Endothelial cell of umbilical vein (primary cell): ENCODE results near the gene ARRDC1. TPM values are rescaled to one million over a fixed set of nuclear protein-coding genes. Genes with fewer than 3 reads are reported as not detected.

Experiments
- BruUV-seq: library from RNA; stranded (reverse); fragments of 400-500 nt; replicated peaks from 2 replicates; lab custom pipeline; 2021; lab: Mats Ljungman, UMichigan
- CTCF ChIA-PET: fragments of 300-600, 350-600 bp; sonication (Branson Sonifier 250); formaldehyde crosslinking; loops from one replicate; lab custom pipeline; 2021; ENCODE audit warnings: antibody characterized with exemption, inconsistent platforms; lab: Charles Lee
- POLR2A ChIA-PET: fragments of 300-600, 350-600 bp; sonication (Branson Sonifier 250); formaldehyde crosslinking; loops from one replicate; lab custom pipeline; 2021; ENCODE audit warnings: antibody characterized with exemption, inconsistent platforms; lab: Charles Lee
- DNase-seq: peaks from one replicate; pipeline ENCODE4 v3.0.0-alpha.2; 2011; ENCODE audit warnings: low read depth, low spot score
- FAIRE-seq: peaks from 2 replicates; lab custom pipeline; 2011; peaks lifted over from hg19 to GRCh38; lab: Jason Lieb, UNC
- H2AFZ ChIP-seq: 2 replicates; pipeline ENCODE4 v1.6.0; 2012; ENCODE audit warnings: low read depth, low read length, control low read depth, inconsistent platforms
- H3K27ac ChIP-seq: 2 replicates; pipeline ENCODE4 v1.5.1; 2011; ENCODE audit warnings: low read depth, mild to moderate bottlenecking, control low read depth, low read length, moderate library complexity; ENCODE audit not compliant: insufficient read depth
- H3K27me3 ChIP-seq, 2 experiments: 2 replicates each; pipeline versions ENCODE4 v1.6.0 to v1.6.1; 2011; ENCODE audit warnings: low read length in 2 of 2, mixed read lengths in 1 of 2; ENCODE audit not compliant: control insufficient read depth in 2 of 2, insufficient read depth in 2 of 2
- H3K36me3 ChIP-seq, 2 experiments: 2 replicates in 1 of 2; 3 replicates in 1 of 2; pipeline ENCODE4 v1.5.1; 2011; ENCODE audit warnings: low read length in 2 of 2, mild to moderate bottlenecking in 1 of 2, moderate library complexity in 1 of 2; ENCODE audit not compliant: control insufficient read depth in 2 of 2, insufficient read depth in 2 of 2; ENCODE audit errors: extremely low read depth in 1 of 2
- H3K4me1 ChIP-seq: 3 replicates; pipeline ENCODE4 v1.5.1; 2011; ENCODE audit warnings: mild to moderate bottlenecking, low read length; ENCODE audit not compliant: control insufficient read depth, insufficient read depth; ENCODE audit errors: extremely low read depth
- H3K4me2 ChIP-seq: 2 replicates; pipeline ENCODE4 v1.6.1; 2011; ENCODE audit warnings: low read length, control low read depth, mixed read lengths; ENCODE audit not compliant: insufficient read depth
- H3K4me3 ChIP-seq, 3 experiments: fragments of 200-600 bp in 1 of 3; sonication (generic), shearing (Covaris generic) in 1 of 3; replicated peaks in 1 of 3; 2 replicates each; pipeline ENCODE4 v1.5.1; 2011 to 2016; ENCODE audit warnings: control low read depth in 3 of 3, low read length in 3 of 3, mild to moderate bottlenecking in 2 of 3, inconsistent platforms in 1 of 3, low read depth in 1 of 3, moderate library complexity in 1 of 3; ENCODE audit not compliant: insufficient read depth in 1 of 3
- H3K79me2 ChIP-seq: 2 replicates; pipeline ENCODE4 v1.6.0; 2012; ENCODE audit warnings: low read length, inconsistent platforms; ENCODE audit not compliant: control insufficient read depth, insufficient read depth
- H3K9ac ChIP-seq: replicated peaks from 2 replicates; pipeline ENCODE3; 2011; ENCODE audit warnings: low read length, control low read depth; ENCODE audit not compliant: insufficient read depth; ENCODE audit errors: extremely low read depth
- H3K9me1 ChIP-seq: replicated peaks from 3 replicates; pipeline ENCODE4 v1.6.0; 2011; ENCODE audit warnings: mild to moderate bottlenecking, low read length; ENCODE audit not compliant: control insufficient read depth, insufficient read depth; ENCODE audit errors: extremely low read depth
- H3K9me3 ChIP-seq: replicated peaks from 2 replicates; pipeline ENCODE4 v1.5.1; 2012; ENCODE audit warnings: low read length, inconsistent platforms; ENCODE audit not compliant: control insufficient read depth, insufficient read depth
- H4K20me1 ChIP-seq: replicated peaks from 2 replicates; pipeline ENCODE3; 2011; ENCODE audit warnings: mild to moderate bottlenecking, low read length; ENCODE audit not compliant: control insufficient read depth, insufficient read depth; ENCODE audit errors: extremely low read depth
- CTCF ChIP-seq, 2 donors: IDR thresholded peaks; 1 replicate in 1 of 2; 2 replicates in 1 of 2; pipeline ENCODE4 v1.5.1; 2011; ENCODE audit warnings: low read length in 2 of 2, mild to moderate bottlenecking in 2 of 2, moderate library complexity in 2 of 2, control low read depth in 1 of 2, inconsistent platforms in 1 of 2, low read depth in 1 of 2; ENCODE audit not compliant: insufficient read depth in 1 of 2; ENCODE audit errors: extremely low read depth in 1 of 2
- EZH2 ChIP-seq: IDR thresholded peaks from 2 replicates; pipeline ENCODE4 v1.6.1; 2012; ENCODE audit warnings: borderline replicate concordance, low read depth, mild to moderate bottlenecking, moderate library complexity, low read length, inconsistent platforms; ENCODE audit not compliant: severe bottlenecking
- FOS ChIP-seq: IDR thresholded peaks from 2 replicates; pipeline ENCODE4 v1.6.1; 2011; ENCODE audit warnings: mild to moderate bottlenecking, low read length, moderate library complexity, borderline replicate concordance; ENCODE audit not compliant: insufficient read depth
- GATA2 ChIP-seq: IDR thresholded peaks from 2 replicates; pipeline ENCODE4 v1.7.0; 2011; ENCODE audit warnings: low read depth, mild to moderate bottlenecking, moderate library complexity, mixed read lengths, low read length; ENCODE audit not compliant: insufficient read length, insufficient read depth
- JUN ChIP-seq: IDR thresholded peaks from 2 replicates; pipeline ENCODE4 v1.6.1; 2011; ENCODE audit warnings: borderline replicate concordance, low read depth; ENCODE audit not compliant: insufficient read length, insufficient read depth
- MAX ChIP-seq: IDR thresholded peaks from 2 replicates; pipeline ENCODE4 v1.6.1; 2011; ENCODE audit not compliant: insufficient read depth, insufficient read length
- MYC ChIP-seq: IDR thresholded peaks from one replicate; pipeline ENCODE4 v1.6.1; 2011; ENCODE audit warnings: mild to moderate bottlenecking, low read depth, low read length
- POLR2A ChIP-seq: IDR thresholded peaks from 2 replicates; pipeline ENCODE4 v1.6.1; 2012; ENCODE audit warnings: low read depth, mild to moderate bottlenecking, control low read depth, low read length
- POLR2AphosphoS5 ChIP-seq: IDR thresholded peaks from 2 replicates; pipeline ENCODE4 v1.6.1; 2012; ENCODE audit warnings: low read depth, mild to moderate bottlenecking, control low read depth, low read length, moderate library complexity; ENCODE audit not compliant: insufficient read depth
- dilution Hi-C: fragments of 300-500 bp; cut with MboI; formaldehyde crosslinking; loops from one replicate; pipeline ENCODE4 v1.15.0; 2019; ENCODE audit warnings: low sequenced_read_pairs; ENCODE audit not compliant: extremely low pct_ligation_motif_present
- intact Hi-C: fragments of 100-400 bp; cut with micrococcal nuclease; formaldehyde crosslinking; loops from one replicate; pipeline ENCODE4 v1.10.0; 2022
- polyA plus RNA-seq, 4 experiments: library from polyadenylated mRNA; depleted of rRNA in 3 of 4; stranded (reverse) in 3 of 4; unstranded in 1 of 4; fragments of >200 nt; gene quantifications; 2 replicates each; pipeline versions ENCODE4 v1.2.1 to v1.2.3, GENCODE V29; 2011 to 2012; ENCODE audit warnings: missing spikeins in 1 of 4
- total RNA-seq: library from RNA; stranded (reverse); gene quantifications from 2 replicates; pipeline ENCODE4 v1.2.3, GENCODE V29; 2021

The ARRDC1 gene
- total and polyA plus RNA-seq, 2 donors (not counting 3 experiments of a cell fraction or from before 2014, with no cell fraction given), result 22.5 to 51.0 TPM

GRCh38 chr9:137646341-137646740 is 40.9 kb downstream of the ARRDC1 start:
- dilution Hi-C loops (no loop called here), intact Hi-C loops (no loop called here)
- TF ChIP-seq POLR2AphosphoS5 (no peak), EZH2 (no peak), MYC (no peak), JUN (no peak), POLR2A (no peak), CTCF (IDR thresholded peaks at IDR 0.05; ENCODE audit: extremely low read depth in 1 of 2, insufficient read depth in 1 of 2, low read depth in 1 of 2, low read length in 2 of 2) (no peak), FOS (no peak), MAX (no peak), GATA2 (no peak)
- ChIA-PET POLR2A (no interaction called here), CTCF (no interaction called here)
- Histone ChIP-seq H4K20me1 (no peaks in the 10 kb centered on the region), H3K9me3 (no peaks in the 10 kb centered on the region), H2AFZ (no peak overlapping the region), H3K27me3 (no peaks in the 10 kb centered on the region), H3K4me2 (no peak overlapping the region), H3K4me1 (no peaks in the 10 kb centered on the region), H3K79me2 (peaks cover 81% of the 10 kb centered on the region), H3K9me1 (no peaks in the 10 kb centered on the region), H3K36me3 (peaks cover 0 to 7% of the 10 kb centered on the region in 2 experiments), H3K27ac (no peak overlapping the region), H3K9ac (no peak overlapping the region), H3K4me3 (no peak overlapping the region)
- no TSS peak for BruUV-seq
- no peak for FAIRE-seq
- no peak for DNase-seq
